ENCODE data around the gene MGAT5B.

Gene MGAT5B

GRCh38 chr17:76915840-76916510 is 47.8 kb downstream of the MGAT5B start:
- no peaks in the 10 kb centered on the region for H3K36me3 ChIP-seq (ENCODE audit: control insufficient read depth, insufficient read depth, low read length)
- 88 to 95% methylated on average over 18 to 19 of the region's 28 CpGs for WGBS, 2 experiments (ENCODE audit: insufficient coverage in 2 of 2)
- H3K4me1 ChIP-seq (ENCODE audit: control insufficient read depth, insufficient read depth, low read length, poor library complexity, severe bottlenecking): no peaks in the 10 kb centered on the region
- H3K9me3 ChIP-seq (ENCODE audit: control insufficient read depth, low read length): no peaks in the 10 kb centered on the region
- no peak overlapping the region for H3K4me3 ChIP-seq (ENCODE audit: extremely low read depth, insufficient read depth, low read length, poor library complexity, severe bottlenecking)
- H3K27ac ChIP-seq (ENCODE audit: low read depth, low read length, severe bottlenecking): no peak overlapping the region

- Histone ChIP-seq H3K4me1 (ENCODE audit: control insufficient read depth, insufficient read depth, low read length, poor library complexity, severe bottlenecking) (no peaks in the 10 kb centered on the region), H3K27ac (ENCODE audit: low read depth, low read length, severe bottlenecking) (no peak overlapping the region), H3K4me3 (ENCODE audit: extremely low read depth, insufficient read depth, low read length, poor library complexity, severe bottlenecking) (no peak overlapping the region), H3K36me3 (ENCODE audit: control insufficient read depth, insufficient read depth, low read length) (no peaks in the 10 kb centered on the region), H3K9me3 (ENCODE audit: control insufficient read depth, low read length) (no peaks in the 10 kb centered on the region)
- 93 to 96% methylated on average over 10 to 15 of the region's 15 CpGs for whole genome bisulfite sequencing, 2 experiments (ENCODE audit: insufficient coverage in 2 of 2)
Measured at GRCh38 chr17:76917829-76918228, 49.6 kb downstream of the MGAT5B start.

- H3K4me3 ChIP-seq (ENCODE audit: extremely low read depth, insufficient read depth, low read length, poor library complexity, severe bottlenecking): no peak overlapping the region
- no peaks in the 10 kb centered on the region for H3K9me3 ChIP-seq (ENCODE audit: control insufficient read depth, low read length)
- H3K36me3 ChIP-seq (ENCODE audit: control insufficient read depth, insufficient read depth, low read length): no peaks in the 10 kb centered on the region
- H3K27ac ChIP-seq (ENCODE audit: low read depth, low read length, severe bottlenecking): no peak overlapping the region
- no peaks in the 10 kb centered on the region for H3K4me1 ChIP-seq (ENCODE audit: control insufficient read depth, insufficient read depth, low read length, poor library complexity, severe bottlenecking)
- 76 to 100% methylated on average over 5 of the region's 6 CpGs for WGBS, 2 experiments (ENCODE audit: insufficient coverage in 2 of 2)
Measured at GRCh38 chr17:76918811-76919210, 50.6 kb downstream of the MGAT5B start.

DNA sequence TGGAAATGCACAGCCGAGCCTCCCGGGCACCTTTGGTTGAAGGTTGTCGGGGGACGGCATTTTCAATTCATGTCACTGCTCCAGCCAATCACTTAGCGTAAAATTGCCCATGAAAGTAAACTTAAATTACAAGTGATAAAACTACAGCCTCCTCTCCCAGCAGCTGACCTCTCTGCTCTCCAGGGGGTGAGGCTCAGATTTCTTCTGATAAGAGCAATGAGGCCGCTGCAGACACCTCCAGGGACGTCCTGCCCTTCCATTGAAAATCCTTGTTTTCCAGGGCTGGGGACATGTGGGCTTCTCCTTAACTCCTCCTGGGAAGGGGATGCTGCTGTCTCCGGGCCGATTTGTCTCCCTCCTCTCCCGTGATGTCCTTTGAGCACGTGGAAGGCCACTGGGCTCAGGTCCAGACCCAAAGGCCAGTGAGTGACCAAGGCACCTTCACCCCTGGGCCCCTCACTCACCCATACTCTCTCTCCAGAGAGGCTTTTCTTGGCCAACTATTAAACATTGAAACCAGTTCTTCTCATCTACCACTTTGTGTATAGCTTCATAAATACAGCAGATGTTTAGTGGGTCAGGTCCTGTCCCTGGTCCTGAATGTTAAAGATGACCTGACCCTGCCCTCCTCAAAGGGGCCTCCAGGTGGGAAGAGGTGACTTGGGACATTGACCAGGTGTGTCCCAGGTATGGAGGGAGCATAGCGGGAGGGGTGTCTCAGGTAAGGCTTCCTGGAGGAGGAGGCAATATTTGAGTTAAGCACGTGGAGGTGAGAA is 52.3 kb downstream of the MGAT5B start:
- 63 to 68% methylated on average over 9 to 13 of the region's 13 CpGs for WGBS, 2 experiments (ENCODE audit: insufficient coverage in 2 of 2)
- H3K4me1 ChIP-seq (ENCODE audit: control insufficient read depth, insufficient read depth, low read length, poor library complexity, severe bottlenecking): no peaks in the 10 kb centered on the region
- H3K36me3 ChIP-seq (ENCODE audit: control insufficient read depth, insufficient read depth, low read length): no peaks in the 10 kb centered on the region
- H3K27ac ChIP-seq (ENCODE audit: low read depth, low read length, severe bottlenecking): no peak overlapping the region
- no peak overlapping the region for H3K4me3 ChIP-seq (ENCODE audit: extremely low read depth, insufficient read depth, low read length, poor library complexity, severe bottlenecking)
- H3K9me3 ChIP-seq (ENCODE audit: control insufficient read depth, low read length): no peaks in the 10 kb centered on the region

DNA sequence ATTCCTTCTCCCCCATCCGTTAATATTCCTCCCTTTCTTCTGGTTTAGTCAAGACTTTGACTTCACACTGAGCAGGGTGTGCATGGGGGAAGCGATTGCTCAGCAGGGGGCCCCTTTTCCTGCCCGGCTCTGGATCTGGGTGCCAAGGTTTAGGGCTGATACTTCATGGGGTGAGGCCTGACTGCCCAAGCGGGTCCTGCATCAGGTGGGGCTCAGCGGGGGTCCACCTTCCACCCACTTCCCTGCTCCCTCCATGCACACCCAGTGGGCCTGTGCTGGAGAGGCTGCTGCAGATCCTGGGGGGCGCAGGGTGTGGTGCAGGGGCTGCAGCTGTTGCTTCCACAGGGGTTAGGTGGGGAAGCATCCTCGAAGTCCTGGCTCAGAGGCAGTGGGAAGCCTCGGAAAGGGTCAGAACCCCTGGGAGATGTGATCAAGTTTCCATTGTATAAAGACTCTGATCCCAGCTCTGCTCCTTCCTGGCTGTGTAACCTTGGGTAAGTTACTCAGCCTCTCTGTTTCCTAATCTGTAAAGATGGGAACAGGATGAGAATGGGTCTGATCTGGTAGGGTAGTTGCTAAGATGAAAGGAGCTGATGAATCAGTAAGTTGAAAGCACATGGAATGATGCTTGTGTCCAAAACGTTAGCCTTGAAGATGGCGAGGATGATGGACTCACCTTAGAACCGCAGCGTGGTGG is 53.3 kb downstream of the MGAT5B start:
- no peaks in the 10 kb centered on the region for H3K4me1 ChIP-seq (ENCODE audit: control insufficient read depth, insufficient read depth, low read length, poor library complexity, severe bottlenecking)
- WGBS, 2 experiments (ENCODE audit: insufficient coverage in 2 of 2): 83 to 97% methylated on average over 7 to 9 of the region's 12 CpGs
- H3K4me3 ChIP-seq (ENCODE audit: extremely low read depth, insufficient read depth, low read length, poor library complexity, severe bottlenecking): no peak overlapping the region
- H3K36me3 ChIP-seq (ENCODE audit: control insufficient read depth, insufficient read depth, low read length): no peaks in the 10 kb centered on the region
- no peaks in the 10 kb centered on the region for H3K9me3 ChIP-seq (ENCODE audit: control insufficient read depth, low read length)
- no peak overlapping the region for H3K27ac ChIP-seq (ENCODE audit: low read depth, low read length, severe bottlenecking)

DNA sequence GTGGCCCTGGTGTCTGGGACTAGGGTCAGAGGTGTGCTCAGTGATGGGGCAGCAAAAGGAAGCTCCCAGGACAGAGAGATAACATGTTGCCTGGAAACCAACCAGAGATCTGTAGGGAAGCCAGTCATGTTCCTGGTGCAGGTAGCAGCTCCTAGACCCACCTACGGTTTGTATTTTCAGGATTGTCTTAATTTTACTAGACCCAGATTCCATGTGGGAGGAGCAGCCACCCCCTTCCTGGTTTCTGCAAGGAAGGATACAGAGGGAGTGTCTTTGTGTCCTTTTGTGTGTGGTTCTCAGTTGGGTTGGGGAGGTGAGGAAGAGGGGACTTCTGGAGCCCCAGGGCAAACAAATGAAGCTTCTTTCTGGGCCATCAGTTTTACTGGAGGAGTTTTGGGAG is 53.9 kb downstream of the MGAT5B start:
- no peaks in the 10 kb centered on the region for H3K9me3 ChIP-seq (ENCODE audit: control insufficient read depth, low read length)
- no peaks in the 10 kb centered on the region for H3K36me3 ChIP-seq (ENCODE audit: control insufficient read depth, insufficient read depth, low read length)
- 33% methylated on average over 1 of the region's 1 CpG; no CpG with 5 or more reads in 1 of the 2 experiments for WGBS, 2 experiments (ENCODE audit: insufficient coverage in 2 of 2)
- no peaks in the 10 kb centered on the region for H3K4me1 ChIP-seq (ENCODE audit: control insufficient read depth, insufficient read depth, low read length, poor library complexity, severe bottlenecking)
- H3K4me3 ChIP-seq (ENCODE audit: extremely low read depth, insufficient read depth, low read length, poor library complexity, severe bottlenecking): no peak overlapping the region
- no peak overlapping the region for H3K27ac ChIP-seq (ENCODE audit: low read depth, low read length, severe bottlenecking)

DNA sequence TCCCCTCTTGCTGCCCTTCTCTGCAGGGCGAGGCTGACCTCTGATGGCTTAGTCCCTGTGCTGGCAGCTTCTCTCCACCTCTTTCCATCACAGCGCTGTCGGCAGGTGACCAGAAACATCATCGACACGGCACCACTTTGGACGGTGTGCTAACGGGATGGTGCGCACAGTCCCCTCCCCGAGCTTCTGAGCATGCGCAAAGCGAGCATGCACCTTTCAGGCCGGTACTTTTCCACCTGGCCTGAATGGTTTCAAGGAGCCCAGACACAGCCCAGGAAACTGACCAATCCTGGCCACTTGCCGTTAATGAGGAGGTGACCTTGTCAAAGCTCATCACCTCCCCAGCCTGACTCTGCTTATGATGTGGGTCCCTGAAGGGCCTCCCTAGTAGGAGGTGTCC is 54.8 kb downstream of the MGAT5B start:
- Histone ChIP-seq H3K4me1 (ENCODE audit: control insufficient read depth, insufficient read depth, low read length, poor library complexity, severe bottlenecking) (no peaks in the 10 kb centered on the region), H3K4me3 (ENCODE audit: extremely low read depth, insufficient read depth, low read length, poor library complexity, severe bottlenecking) (no peak overlapping the region)
- WGBS, 2 experiments (ENCODE audit: insufficient coverage in 2 of 2): 83 to 86% methylated on average over 12 to 13 of the region's 13 CpGs

GRCh38 chr17:76923491-76923890 is 55.3 kb downstream of the MGAT5B start:
- Histone ChIP-seq H3K4me1 (ENCODE audit: control insufficient read depth, insufficient read depth, low read length, poor library complexity, severe bottlenecking) (no peaks in the 10 kb centered on the region), H3K36me3 (ENCODE audit: control insufficient read depth, insufficient read depth, low read length) (no peaks in the 10 kb centered on the region), H3K9me3 (ENCODE audit: control insufficient read depth, low read length) (no peaks in the 10 kb centered on the region), H3K4me3 (ENCODE audit: extremely low read depth, insufficient read depth, low read length, poor library complexity, severe bottlenecking) (no peak overlapping the region), H3K27ac (ENCODE audit: low read depth, low read length, severe bottlenecking) (no peak overlapping the region)
- WGBS, 2 experiments (ENCODE audit: insufficient coverage in 2 of 2): 87 to 93% methylated on average over 8 to 9 of the region's 13 CpGs

More for the DNA sequence above, 54.8 kb downstream of the MGAT5B start:
- H3K36me3 ChIP-seq (ENCODE audit: control insufficient read depth, insufficient read depth, low read length): no peaks in the 10 kb centered on the region
- H3K9me3 ChIP-seq (ENCODE audit: control insufficient read depth, low read length): no peaks in the 10 kb centered on the region
- no peak overlapping the region for H3K27ac ChIP-seq (ENCODE audit: low read depth, low read length, severe bottlenecking)

GRCh38 chr17:76924345-76925342 is 56.4 kb downstream of the MGAT5B start:
- Histone ChIP-seq H3K27ac (ENCODE audit: low read depth, low read length, severe bottlenecking) (no peak overlapping the region), H3K4me1 (ENCODE audit: control insufficient read depth, insufficient read depth, low read length, poor library complexity, severe bottlenecking) (no peaks in the 10 kb centered on the region), H3K36me3 (ENCODE audit: control insufficient read depth, insufficient read depth, low read length) (no peaks in the 10 kb centered on the region), H3K9me3 (ENCODE audit: control insufficient read depth, low read length) (no peaks in the 10 kb centered on the region), H3K4me3 (ENCODE audit: extremely low read depth, insufficient read depth, low read length, poor library complexity, severe bottlenecking) (no peak overlapping the region)
- 88 to 89% methylated on average over 26 of the region's 32 CpGs for WGBS, 2 experiments (ENCODE audit: insufficient coverage in 2 of 2)

GRCh38 chr17:76925441-76925891 is 57.3 kb downstream of the MGAT5B start:
- H3K36me3 ChIP-seq (ENCODE audit: control insufficient read depth, insufficient read depth, low read length): no peaks in the 10 kb centered on the region
- no peak overlapping the region for H3K4me3 ChIP-seq (ENCODE audit: extremely low read depth, insufficient read depth, low read length, poor library complexity, severe bottlenecking)
- 86% methylated on average over 4 to 6 of the region's 8 CpGs for WGBS, 2 experiments (ENCODE audit: insufficient coverage in 2 of 2)
- no peaks in the 10 kb centered on the region for H3K4me1 ChIP-seq (ENCODE audit: control insufficient read depth, insufficient read depth, low read length, poor library complexity, severe bottlenecking)
- no peak overlapping the region for H3K27ac ChIP-seq (ENCODE audit: low read depth, low read length, severe bottlenecking)
- H3K9me3 ChIP-seq (ENCODE audit: control insufficient read depth, low read length): no peaks in the 10 kb centered on the region
